ACC112 (cell line): Measurements from ENCODE around the gene SH3RF3.

Experiments
- H2AFZ ChIP-seq: fragments of 200-600 bp; sonication (generic); one replicate; pipeline ENCODE4 v1.6.0; 2017; ENCODE audit warnings: antibody characterized with exemption, low read length; ENCODE audit not compliant: unreplicated experiment
- H3K27ac ChIP-seq: fragments of 200-600 bp; sonication (generic); 2 replicates; pipeline ENCODE4 v1.5.1; 2014; ENCODE audit warnings: low read depth, mild to moderate bottlenecking, antibody characterized with exemption, low read length, moderate library complexity
- H3K27me3 ChIP-seq: fragments of 200-600 bp; sonication (generic); 2 replicates; pipeline ENCODE4 v1.6.1; 2014; ENCODE audit warnings: mild to moderate bottlenecking, antibody characterized with exemption, low read length, moderate library complexity, mixed read lengths; ENCODE audit not compliant: insufficient read depth
- H3K36me3 ChIP-seq: fragments of 200-600 bp; sonication (generic); 2 replicates; pipeline ENCODE4 v1.6.1; 2016; ENCODE audit warnings: mild to moderate bottlenecking, antibody characterized with exemption, low read length, moderate library complexity, mixed read lengths; ENCODE audit not compliant: insufficient read depth
- H3K4me1 ChIP-seq: fragments of 200-600 bp; sonication (generic); one replicate; pipeline ENCODE4 v1.6.1; 2016; ENCODE audit warnings: low read length, mixed read lengths; ENCODE audit not compliant: insufficient read depth, unreplicated experiment, control insufficient read depth
- H3K4me3 ChIP-seq: fragments of 200-600 bp; sonication (generic); 2 replicates; pipeline ENCODE4 v1.5.1; 2014; ENCODE audit warnings: mild to moderate bottlenecking, low read depth, low read length
- H3K79me2 ChIP-seq: fragments of 200-600 bp; sonication (generic); one replicate; pipeline ENCODE4 v1.6.0; 2016; ENCODE audit warnings: low read length; ENCODE audit not compliant: control insufficient read depth, unreplicated experiment, insufficient read depth

The SH3RF3 gene

GRCh38 chr2:109387778-109388469 lies 258.9 kb downstream of the SH3RF3 start:
- Histone ChIP-seq H3K79me2 (peaks cover 3% of the 10 kb centered on the region), H3K4me1 (peaks cover 6% of the 10 kb centered on the region), H2AFZ (no peak overlapping the region), H3K27ac (no peak overlapping the region), H3K36me3 (no peaks in the 10 kb centered on the region), H3K4me3 (no peak overlapping the region), H3K27me3 (no peaks in the 10 kb centered on the region)

GRCh38 chr2:109391243-109391642 lies 262.2 kb downstream of the SH3RF3 start:
- Histone ChIP-seq H3K27me3 (no peaks in the 10 kb centered on the region), H3K27ac (no peak overlapping the region), H3K4me3 (no peak overlapping the region), H3K4me1 (no peaks in the 10 kb centered on the region), H2AFZ (no peak overlapping the region), H3K79me2 (no peaks in the 10 kb centered on the region), H3K36me3 (no peaks in the 10 kb centered on the region)

GRCh38 chr2:109392140-109392539 lies 263.1 kb downstream of the SH3RF3 start:
- Histone ChIP-seq H3K36me3 (no peaks in the 10 kb centered on the region), H3K4me3 (no peak overlapping the region), H3K79me2 (no peaks in the 10 kb centered on the region), H3K27me3 (no peaks in the 10 kb centered on the region), H3K27ac (no peak overlapping the region), H3K4me1 (no peaks in the 10 kb centered on the region), H2AFZ (no peak overlapping the region)

DNA sequence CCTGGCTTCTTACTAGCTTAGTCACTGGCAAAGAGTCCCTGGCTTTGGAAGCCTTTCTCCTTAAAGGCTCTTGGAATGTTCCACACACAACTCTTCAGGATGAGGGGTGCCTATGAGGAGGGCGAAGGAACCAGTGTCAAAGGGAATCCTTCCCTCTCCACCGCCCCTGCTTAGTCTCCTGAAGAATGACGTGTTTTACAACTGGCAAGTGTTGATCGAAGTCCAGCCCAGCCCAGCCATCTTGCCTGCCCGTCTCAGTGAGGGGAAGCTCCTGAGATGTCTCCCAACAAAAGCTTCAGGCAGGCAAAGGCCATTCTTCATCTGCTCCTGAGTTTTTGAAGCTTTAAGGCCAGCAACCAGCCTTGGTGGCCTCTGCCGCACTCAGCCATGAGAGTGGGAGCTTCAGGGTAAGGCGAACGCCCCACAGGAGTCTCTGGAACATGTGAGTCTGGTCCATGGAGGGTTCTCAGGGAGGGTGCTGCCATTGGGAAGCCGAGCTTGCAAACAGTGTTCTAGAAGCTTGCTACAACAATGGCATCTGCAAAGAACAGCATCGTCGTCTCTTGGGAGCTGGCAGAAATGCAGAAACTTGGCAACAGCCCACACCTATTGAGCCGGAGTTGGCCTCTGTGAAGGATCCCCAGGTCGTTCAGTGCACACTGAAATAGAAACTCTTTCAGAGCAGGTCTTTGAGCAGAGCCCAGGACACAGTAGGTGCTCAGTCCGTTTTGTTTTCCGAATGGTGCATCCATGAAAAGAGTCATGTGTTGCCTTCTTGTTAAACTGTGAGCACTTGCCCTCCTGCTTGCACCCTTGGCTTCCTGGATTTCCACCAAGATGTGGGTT lies 264.0 kb downstream of the SH3RF3 start:
- H3K36me3 ChIP-seq = no peaks in the 10 kb centered on the region
- H3K27ac ChIP-seq = no peak overlapping the region
- no peaks in the 10 kb centered on the region for H3K79me2 ChIP-seq
- H3K27me3 ChIP-seq = no peaks in the 10 kb centered on the region
- no peaks in the 10 kb centered on the region for H3K4me1 ChIP-seq
- H3K4me3 ChIP-seq = no peak overlapping the region
- no peak overlapping the region for H2AFZ ChIP-seq

DNA sequence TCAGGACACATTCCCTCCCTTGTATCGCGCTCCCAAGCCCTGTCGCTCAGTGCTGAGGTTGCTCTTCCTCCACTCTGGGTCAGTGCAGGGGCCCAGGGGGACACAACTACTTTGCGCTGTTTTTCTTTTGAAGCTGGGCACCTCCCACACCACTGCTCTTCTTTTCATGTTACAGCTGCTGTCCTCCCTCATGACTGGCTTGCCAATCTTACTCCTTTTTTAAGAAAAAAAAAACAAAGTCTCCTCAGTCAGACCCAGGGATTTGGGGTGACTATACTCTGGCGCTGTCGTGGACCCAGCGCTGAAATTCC lies 264.6 kb downstream of the SH3RF3 start:
- Histone ChIP-seq H3K4me3 (no peak overlapping the region), H3K36me3 (no peaks in the 10 kb centered on the region), H3K27ac (no peak overlapping the region), H3K27me3 (no peaks in the 10 kb centered on the region), H2AFZ (no peak overlapping the region), H3K4me1 (no peaks in the 10 kb centered on the region), H3K79me2 (no peaks in the 10 kb centered on the region)

GRCh38 chr2:109395494-109396201 lies 266.6 kb downstream of the SH3RF3 start:
- Histone ChIP-seq H3K4me1 (no peaks in the 10 kb centered on the region), H3K79me2 (no peaks in the 10 kb centered on the region), H3K27me3 (no peaks in the 10 kb centered on the region), H2AFZ (no peak overlapping the region), H3K27ac (no peak overlapping the region), H3K4me3 (no peak overlapping the region), H3K36me3 (no peaks in the 10 kb centered on the region)

DNA sequence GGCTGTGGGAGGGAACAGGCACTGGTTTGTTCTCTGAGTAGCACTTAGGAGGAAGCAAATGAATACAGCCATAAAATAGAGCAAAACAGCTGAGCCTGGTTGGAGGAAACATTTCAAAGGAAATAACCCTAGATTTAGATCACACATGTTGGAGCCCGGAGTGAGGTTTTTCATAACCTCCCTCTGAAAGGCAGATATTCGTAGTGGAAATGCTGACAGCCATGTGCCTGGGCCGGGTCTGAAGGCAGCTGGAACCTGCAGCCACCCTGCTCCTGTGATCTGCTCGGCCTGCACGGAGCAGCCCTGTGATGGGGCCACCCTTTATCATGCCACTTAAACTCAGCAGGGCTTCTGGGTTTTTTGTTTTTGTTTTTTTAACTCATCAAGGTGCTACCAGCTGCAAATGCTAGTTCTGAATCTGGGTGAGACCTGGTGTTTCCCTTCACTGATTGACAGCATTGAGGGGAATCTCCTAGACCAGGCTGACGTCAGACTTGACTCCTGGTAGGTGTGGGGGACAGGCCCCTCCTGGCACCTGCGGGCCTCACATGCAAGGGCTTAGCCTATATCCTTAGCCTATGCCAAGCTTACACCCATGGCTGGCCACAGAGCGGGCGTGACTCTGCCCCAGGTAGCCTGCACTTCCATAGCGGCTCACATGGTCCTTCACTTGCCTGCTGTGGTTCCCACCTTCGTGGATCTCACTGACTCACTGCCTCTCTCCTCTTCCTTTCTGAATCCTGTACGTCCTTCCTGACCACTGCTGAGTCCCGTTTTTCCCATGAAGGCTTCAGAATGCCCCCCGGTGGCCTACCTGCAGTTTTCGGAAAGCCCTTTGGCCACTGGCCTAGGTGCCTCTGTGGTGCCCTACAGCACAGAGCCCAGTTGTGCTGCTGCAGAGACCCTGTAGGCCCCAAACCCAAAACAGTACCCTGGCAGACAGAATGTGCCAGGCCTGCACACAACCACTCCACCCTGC lies 267.5 kb downstream of the SH3RF3 start:
- Histone ChIP-seq H2AFZ (no peak overlapping the region), H3K4me3 (no peak overlapping the region), H3K27me3 (no peaks in the 10 kb centered on the region), H3K4me1 (no peaks in the 10 kb centered on the region), H3K79me2 (no peaks in the 10 kb centered on the region), H3K27ac (no peak overlapping the region), H3K36me3 (no peaks in the 10 kb centered on the region)

DNA sequence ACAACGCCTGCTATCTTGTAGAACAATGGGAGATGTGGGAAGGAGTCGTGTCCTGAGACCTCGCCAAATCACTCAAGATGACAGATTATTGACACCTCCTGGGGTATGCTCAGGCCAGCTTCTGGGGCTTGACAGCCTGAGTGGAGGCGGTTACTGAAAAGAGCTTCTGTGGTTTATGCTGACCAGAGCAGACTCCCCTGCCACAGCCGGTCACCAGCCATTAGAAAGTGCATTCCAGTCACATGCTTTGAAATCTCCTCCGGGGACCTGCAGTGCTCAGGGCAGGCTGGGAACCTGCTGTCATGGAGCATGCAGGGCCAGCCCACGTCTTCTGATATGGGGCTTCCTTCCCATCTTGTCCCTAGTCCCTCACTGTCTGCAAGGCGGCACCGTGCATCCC lies 268.9 kb downstream of the SH3RF3 start:
- H3K4me1 ChIP-seq = no peaks in the 10 kb centered on the region
- no peaks in the 10 kb centered on the region for H3K79me2 ChIP-seq
- H2AFZ ChIP-seq = no peak overlapping the region
- H3K27ac ChIP-seq = no peak overlapping the region
- H3K27me3 ChIP-seq = no peaks in the 10 kb centered on the region
- H3K4me3 ChIP-seq = no peak overlapping the region
- no peaks in the 10 kb centered on the region for H3K36me3 ChIP-seq

GRCh38 chr2:109398366-109399015 lies 269.5 kb downstream of the SH3RF3 start:
- Histone ChIP-seq H2AFZ (no peak overlapping the region), H3K4me1 (no peaks in the 10 kb centered on the region), H3K36me3 (no peaks in the 10 kb centered on the region)

GRCh38 chr2:109399066-109399465 lies 270.1 kb downstream of the SH3RF3 start:
- H3K4me3 ChIP-seq = no peak overlapping the region
- H3K4me1 ChIP-seq = no peaks in the 10 kb centered on the region
- no peak overlapping the region for H2AFZ ChIP-seq
- no peaks in the 10 kb centered on the region for H3K79me2 ChIP-seq
- no peaks in the 10 kb centered on the region for H3K27me3 ChIP-seq
- no peaks in the 10 kb centered on the region for H3K36me3 ChIP-seq
- no peak overlapping the region for H3K27ac ChIP-seq

More at GRCh38 chr2:109398366-109399015, 269.5 kb downstream of the SH3RF3 start:
- no peak overlapping the region for H3K4me3 ChIP-seq
- H3K27ac ChIP-seq = no peak overlapping the region
- H3K27me3 ChIP-seq = no peaks in the 10 kb centered on the region
- no peaks in the 10 kb centered on the region for H3K79me2 ChIP-seq
